ENCODE results near the gene DVL1. TPM values are rescaled to one million over a fixed set of nuclear protein-coding genes. Genes with fewer than 3 reads are reported as not detected.

Gene DVL1
- total RNA-seq, 6 donors from 2014 or later = 71.8 to 205 (median 90.6) TPM

DNA sequence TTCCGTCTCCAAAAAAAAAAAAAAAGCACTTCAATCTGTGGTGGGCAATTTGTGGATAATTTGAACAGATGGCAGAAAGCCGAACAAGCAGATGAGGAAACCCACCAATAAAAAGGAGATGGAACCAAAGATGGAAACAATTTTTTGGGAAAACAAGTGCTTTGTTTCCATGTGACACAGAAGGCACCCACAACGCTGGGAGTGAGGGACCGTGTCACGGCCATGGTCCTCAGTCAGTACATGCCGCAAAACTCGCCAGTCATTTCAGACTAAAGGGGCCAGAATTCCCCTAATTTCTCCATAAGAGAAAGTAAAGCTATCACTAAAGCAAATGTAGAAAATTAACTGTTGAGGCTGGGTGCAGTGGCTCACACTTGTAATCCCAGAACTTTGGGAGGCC is 44.9 kb upstream of the DVL1 start:
- no peaks in the 10 kb centered on the region for H3K9me3 ChIP-seq
- H3K27ac ChIP-seq = no peak overlapping the region
- no peak for TF ChIP-seq POLR2AphosphoS5 (IDR thresholded peaks at IDR 0.05)
- TF ChIP-seq, protein P1, sequence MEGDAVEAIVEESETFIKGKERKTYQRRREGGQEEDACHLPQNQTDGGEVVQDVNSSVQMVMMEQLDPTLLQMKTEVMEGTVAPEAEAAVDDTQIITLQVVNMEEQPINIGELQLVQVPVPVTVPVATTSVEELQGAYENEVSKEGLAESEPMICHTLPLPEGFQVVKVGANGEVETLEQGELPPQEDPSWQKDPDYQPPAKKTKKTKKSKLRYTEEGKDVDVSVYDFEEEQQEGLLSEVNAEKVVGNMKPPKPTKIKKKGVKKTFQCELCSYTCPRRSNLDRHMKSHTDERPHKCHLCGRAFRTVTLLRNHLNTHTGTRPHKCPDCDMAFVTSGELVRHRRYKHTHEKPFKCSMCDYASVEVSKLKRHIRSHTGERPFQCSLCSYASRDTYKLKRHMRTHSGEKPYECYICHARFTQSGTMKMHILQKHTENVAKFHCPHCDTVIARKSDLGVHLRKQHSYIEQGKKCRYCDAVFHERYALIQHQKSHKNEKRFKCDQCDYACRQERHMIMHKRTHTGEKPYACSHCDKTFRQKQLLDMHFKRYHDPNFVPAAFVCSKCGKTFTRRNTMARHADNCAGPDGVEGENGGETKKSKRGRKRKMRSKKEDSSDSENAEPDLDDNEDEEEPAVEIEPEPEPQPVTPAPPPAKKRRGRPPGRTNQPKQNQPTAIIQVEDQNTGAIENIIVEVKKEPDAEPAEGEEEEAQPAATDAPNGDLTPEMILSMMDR (IDR thresholded peaks at IDR 0.05) = no peak
- no peak for TF ChIP-seq POLR2A (IDR thresholded peaks at IDR 0.05)
- no peak for TF ChIP-seq EP300 (IDR thresholded peaks at IDR 0.05)
- H3K27me3 ChIP-seq = no peaks in the 10 kb centered on the region
- peaks cover 64 to 84% (median 76%) of the 10 kb centered on the region in 4 donors for H3K36me3 ChIP-seq
- H3K4me3 ChIP-seq = no peak overlapping the region
- H3K4me1 ChIP-seq = peaks cover 21 to 54% (median 25%) of the 10 kb centered on the region in 4 donors
- WGBS, 2 donors = 96 to 97% methylated on average over 7 of the region's 7 CpGs
- ATAC-seq (ENCODE audit: low FRiP score in 2 of 2) (no peak), DNase-seq (no peak)

DNA sequence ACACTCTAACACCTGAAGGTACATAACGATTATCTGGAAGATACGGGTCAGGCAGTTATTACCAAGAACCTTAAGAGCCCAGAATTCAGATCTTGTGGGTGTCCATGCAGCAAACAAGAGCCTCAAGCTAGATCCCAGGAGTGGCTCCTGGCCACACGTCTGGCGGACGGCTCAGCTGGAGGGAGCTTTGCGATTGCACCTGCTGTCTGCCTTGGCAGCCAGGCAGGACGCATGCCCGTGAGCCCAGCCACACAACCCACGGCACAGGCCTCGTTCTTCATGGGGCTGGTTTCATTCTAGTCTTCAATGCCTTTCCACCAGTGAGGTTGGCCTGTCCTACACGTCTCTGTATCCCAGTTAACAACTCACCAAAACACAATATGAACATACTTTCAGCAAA is 44.2 kb upstream of the DVL1 start:
- TF ChIP-seq, protein P1 (IDR thresholded peaks at IDR 0.05) = no peak
- TF ChIP-seq POLR2A (IDR thresholded peaks at IDR 0.05) (no peak), EP300 (IDR thresholded peaks at IDR 0.05) (no peak), POLR2AphosphoS5 (IDR thresholded peaks at IDR 0.05) (no peak)
- WGBS, 2 donors = 96 to 98% methylated on average over 6 to 11 of the region's 11 CpGs
- Histone ChIP-seq H3K36me3 (peaks cover 70 to 91% (median 83%) of the 10 kb centered on the region in 4 donors), H3K9me3 (no peaks in the 10 kb centered on the region), H3K4me1 (peaks cover 21 to 51% (median 24%) of the 10 kb centered on the region in 4 donors), H3K4me3 (no peak overlapping the region), H3K27ac (peak overlapping the region in 1 of 4 donors; percentile 40), H3K27me3 (no peaks in the 10 kb centered on the region)
- DNase-seq (no peak), ATAC-seq (ENCODE audit: low FRiP score in 2 of 2) (no peak)

DNA sequence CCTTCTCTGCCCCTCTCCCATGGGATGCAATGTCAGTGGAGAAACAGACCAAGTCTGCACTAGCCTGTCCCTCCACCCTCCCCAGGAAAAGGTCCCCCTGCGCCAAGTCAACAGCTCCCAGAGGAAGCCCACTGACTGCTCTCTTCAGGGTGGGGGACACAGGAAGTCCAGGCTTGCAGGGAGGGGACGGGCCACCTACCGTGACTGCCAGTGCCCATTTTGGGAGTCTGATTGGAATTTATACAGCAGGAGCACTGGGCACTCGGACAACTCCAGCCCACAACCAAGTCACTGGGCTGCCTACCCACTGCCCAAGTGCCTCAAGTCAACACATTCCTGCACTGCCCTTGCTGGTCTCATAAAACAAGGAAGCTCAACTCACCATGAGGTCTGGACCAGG is 43.8 kb upstream of the DVL1 start:
- no peaks in the 10 kb centered on the region for H3K27me3 ChIP-seq
- 90% methylated on average over 4 of the region's 4 CpGs; no CpG with 5 or more reads in 1 of the 2 donors for WGBS, 2 donors
- no peaks in the 10 kb centered on the region for H3K9me3 ChIP-seq
- no peak for TF ChIP-seq POLR2AphosphoS5 (IDR thresholded peaks at IDR 0.05)
- peaks cover 75 to 95% (median 87%) of the 10 kb centered on the region in 4 donors for H3K36me3 ChIP-seq
- peak overlapping the region in 1 of 4 donors; percentile 40 for H3K27ac ChIP-seq
- ATAC-seq (ENCODE audit: low FRiP score in 2 of 2) = no peak
- no peak overlapping the region for H3K4me3 ChIP-seq
- H3K4me1 ChIP-seq = peaks cover 18 to 47% (median 20%) of the 10 kb centered on the region in 4 donors
- no peak for DNase-seq

DNA sequence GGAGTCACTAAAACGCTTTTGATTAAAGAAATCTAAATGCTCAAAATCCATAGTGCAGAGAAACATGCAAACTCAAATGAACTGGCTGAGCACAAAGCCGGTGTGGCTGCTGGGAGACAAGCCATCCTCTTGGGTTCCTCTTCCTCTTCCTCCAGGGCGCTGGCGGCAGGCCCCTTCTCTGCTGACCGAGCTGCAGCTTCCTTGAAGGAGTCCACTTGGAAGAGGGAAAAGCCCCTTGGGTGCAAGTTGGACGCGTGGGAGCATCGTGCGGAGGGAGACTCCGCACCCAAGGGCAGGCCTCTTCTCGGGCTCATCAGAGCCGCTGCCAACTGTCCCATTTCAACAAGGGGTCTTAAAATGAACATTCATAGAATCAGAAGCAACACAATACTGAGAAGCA is 42.0 kb upstream of the DVL1 start:
- no peak for TF ChIP-seq POLR2AphosphoS5 (IDR thresholded peaks at IDR 0.05)
- TF ChIP-seq EP300 (IDR thresholded peaks at IDR 0.05) = no peak
- TF ChIP-seq, protein P1 (IDR thresholded peaks at IDR 0.05) = no peak
- TF ChIP-seq POLR2A (IDR thresholded peaks at IDR 0.05) = no peak
- WGBS, 2 donors = 80 to 85% methylated on average over 12 of the region's 12 CpGs
- Histone ChIP-seq H3K27me3 (no peaks in the 10 kb centered on the region), H3K9me3 (no peaks in the 10 kb centered on the region), H3K4me1 (peaks cover 9 to 34% (median 12%) of the 10 kb centered on the region in 4 donors), H3K27ac (peak overlapping the region in 1 of 4 donors; percentile 18), H3K36me3 (peaks cover 82 to 100% (median 93%) of the 10 kb centered on the region in 4 donors), H3K4me3 (no peak overlapping the region)
- no peak for ATAC-seq (ENCODE audit: low FRiP score in 2 of 2)
- no peak for DNase-seq

DNA sequence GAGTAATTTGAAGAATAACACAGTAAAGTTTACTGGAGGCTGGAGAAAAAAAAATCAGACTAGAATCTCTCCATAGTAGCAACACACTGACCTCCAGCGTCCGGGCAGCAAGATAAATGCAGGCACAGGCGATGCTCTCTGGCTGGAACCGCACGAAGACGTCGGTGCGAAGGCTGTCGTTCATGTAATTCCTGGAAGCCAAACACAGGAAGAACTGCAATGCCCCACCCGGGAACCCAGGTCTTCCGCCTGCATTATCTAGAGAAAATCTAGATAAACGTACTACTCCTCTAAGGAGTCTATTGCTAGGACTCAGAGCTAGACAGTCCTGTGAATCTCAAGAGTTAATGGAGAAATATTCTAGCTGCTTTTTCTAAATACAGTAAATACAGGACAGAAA is 41.5 kb upstream of the DVL1 start:
- DNase-seq (no peak), ATAC-seq (ENCODE audit: low FRiP score in 2 of 2) (no peak)
- H3K36me3 ChIP-seq = peaks cover 87 to 100% (median 94%) of the 10 kb centered on the region in 4 donors

More for the DNA sequence above, 41.5 kb upstream of the DVL1 start:
- H3K4me1 ChIP-seq = peaks cover 9 to 34% (median 12%) of the 10 kb centered on the region in 4 donors
- no peaks in the 10 kb centered on the region for H3K27me3 ChIP-seq
- peak overlapping the region in 2 of 4 donors; percentile 20 to 43 for H3K27ac ChIP-seq
- no peak overlapping the region for H3K4me3 ChIP-seq
- TF ChIP-seq, protein P1 (IDR thresholded peaks at IDR 0.05) = no peak
- no peak for TF ChIP-seq POLR2A (IDR thresholded peaks at IDR 0.05)
- no peak for TF ChIP-seq EP300 (IDR thresholded peaks at IDR 0.05)
- no peak for TF ChIP-seq POLR2AphosphoS5 (IDR thresholded peaks at IDR 0.05)
- 70 to 97% methylated on average over 12 of the region's 12 CpGs for whole genome bisulfite sequencing, 2 donors
- no peaks in the 10 kb centered on the region for H3K9me3 ChIP-seq

Data from upper lobe of left lung (tissue), 6 donors.